Measurements from ENCODE around the gene CHD9NB. TPM values are rescaled to one million over a fixed set of nuclear protein-coding genes. Genes with fewer than 3 reads are reported as not detected.

Gene CHD9NB
- total and polyA plus RNA-seq, 10 of the 15 experiments (the other 5 are each of a cell fraction or from before 2014, with no cell fraction given): 0.14 to 1.6 (median 0.73) TPM

- TF ChIP-seq RUNX3 (IDR thresholded peaks at IDR 0.05; ENCODE audit: low read length) (peak; percentile 51), POLR2AphosphoS5 (IDR thresholded peaks at IDR 0.05; ENCODE audit: low read length) (peak; percentile 76), MYB (IDR thresholded peaks at IDR 0.05; ENCODE audit: borderline replicate concordance, low read depth, low read length) (no peak), MTA2 (IDR thresholded peaks at IDR 0.05; ENCODE audit: low read depth) (no peak), SRF (IDR thresholded peaks at IDR 0.05; ENCODE audit: low read depth in 2 of 2, low read length in 2 of 2) (peak in 1 of 2 experiments; percentile 22; a peak in 1 of 4 replicates), KDM1A (IDR thresholded peaks at IDR 0.05; ENCODE audit: borderline replicate concordance) (no peak), EED (IDR thresholded peaks at IDR 0.05; ENCODE audit: low read depth) (peak; percentile 87), E2F4 (IDR thresholded peaks at IDR 0.05; ENCODE audit: low read depth, low read length) (no peak), SKIL (IDR thresholded peaks at IDR 0.05; ENCODE audit: low read depth, poor library complexity, severe bottlenecking) (no peak), HCFC1 (IDR thresholded peaks at IDR 0.05; ENCODE audit: low read length) (no peak), CHD1 (IDR thresholded peaks at IDR 0.05; ENCODE audit: low read depth, low read length) (no peak), MTA3 (IDR thresholded peaks at IDR 0.05; ENCODE audit: borderline replicate concordance, low read length) (no peak), ZBED1 (IDR thresholded peaks at IDR 0.05; ENCODE audit: borderline replicate concordance) (peak; percentile 65; the same call in 1 of the 2 replicates), SPI1 (IDR thresholded peaks at IDR 0.05; ENCODE audit: borderline replicate concordance, insufficient read depth, low read depth, low read length) (peak; percentile 91), EZH2 (IDR thresholded peaks at IDR 0.05; ENCODE audit: borderline replicate concordance, control insufficient read depth, low read depth, low read length) (no peak), CEBPZ (IDR thresholded peaks at IDR 0.05; ENCODE audit: low read depth, low read length) (no peak), IKZF2 (IDR thresholded peaks at IDR 0.05) (peak; percentile 57 to 80), MAX (IDR thresholded peaks at IDR 0.05; ENCODE audit: low read depth, low read length) (no peak; the same call in 1 of the 2 replicates), SP1 (IDR thresholded peaks at IDR 0.05; ENCODE audit: low read depth, low read length) (no peak), MXI1 (IDR thresholded peaks at IDR 0.05; ENCODE audit: low read depth, low read length) (peak; percentile 50; the same call in 1 of the 2 replicates), NR2F1 (conservative IDR thresholded peaks at IDR 0.05) (no peak), CHD2 (IDR thresholded peaks at IDR 0.05; ENCODE audit: borderline replicate concordance, low read depth, low read length) (no peak)
Observed at GRCh38 chr16:53098526-53099317, 46.0 kb upstream of the CHD9NB start (continued).

Measured in GM12878 (cell line).